HG03108 (cell line): Measurements from ENCODE around the gene SKOR1.

Source experiments
- ATAC-seq: cut with Tn5 transposase; IDR thresholded peaks from one replicate; pipeline ENCODE4 v1.9.1; 2021; ENCODE audit warnings: moderate library complexity; ENCODE audit not compliant: unreplicated experiment

Gene SKOR1

DNA sequence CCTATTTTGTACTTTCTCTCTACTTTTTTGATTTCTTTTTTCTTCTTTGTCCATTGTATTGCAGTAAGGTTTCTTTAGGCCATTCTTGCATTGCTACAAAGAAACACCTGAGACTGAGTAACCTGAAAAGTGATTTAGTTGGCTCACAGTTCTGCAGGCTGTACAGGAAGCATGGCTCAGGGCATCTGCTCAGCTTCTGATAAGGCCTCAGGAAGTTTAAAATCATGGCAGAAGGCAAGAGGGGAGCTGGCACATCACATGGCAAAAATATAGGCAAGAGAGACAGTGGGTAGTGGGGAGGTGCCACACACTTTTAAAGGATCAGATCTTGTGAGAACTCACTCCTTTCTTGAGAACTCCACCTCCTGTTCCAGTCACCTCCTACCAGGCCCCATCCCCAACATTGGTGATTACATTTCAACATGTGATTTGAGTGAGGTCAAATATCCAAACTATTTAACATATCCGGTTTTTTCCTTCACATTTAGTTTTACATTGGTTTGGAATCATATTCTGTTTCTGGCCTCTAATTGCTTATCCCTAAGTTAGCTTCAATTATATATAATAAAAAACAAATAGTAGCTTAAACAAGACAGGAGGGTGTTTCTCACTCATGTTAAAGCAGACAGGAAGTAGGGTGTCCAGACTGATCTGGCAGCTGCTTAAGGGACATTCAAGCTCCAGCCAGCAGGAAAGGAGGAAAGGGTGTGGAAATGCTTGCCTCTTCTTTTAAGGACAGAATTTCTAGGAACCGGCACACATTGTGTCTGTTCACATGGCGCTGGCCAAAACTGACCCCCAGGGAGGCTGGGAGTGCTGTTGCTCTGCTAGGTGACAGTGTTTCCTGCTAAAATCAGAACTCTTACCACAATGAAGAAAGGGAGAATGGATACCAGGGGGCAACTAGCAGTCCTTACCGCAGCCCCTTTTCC is 28.8 kb upstream of the SKOR1 start:
- ATAC-seq, result no peak

DNA sequence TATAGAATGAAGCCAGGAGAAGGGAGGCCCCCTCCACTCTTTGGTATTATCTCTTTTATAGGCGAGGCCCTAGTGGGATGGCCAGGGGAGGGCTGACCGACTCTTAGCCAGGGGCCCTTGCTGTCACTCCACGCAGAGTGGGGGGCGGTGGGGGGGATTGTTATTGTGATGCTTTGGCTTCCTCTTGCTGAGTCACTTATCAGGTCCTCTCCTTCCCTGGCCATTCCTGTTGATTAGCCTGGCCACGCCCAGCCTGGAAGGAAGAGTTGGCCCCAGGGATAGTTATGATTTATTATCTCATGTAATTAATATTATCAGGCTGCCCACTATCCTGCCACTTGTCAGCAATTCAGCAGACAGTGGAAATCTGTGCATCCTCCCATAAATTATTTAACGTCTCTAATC is 25.5 kb upstream of the SKOR1 start:
- no peak for ATAC-seq

DNA sequence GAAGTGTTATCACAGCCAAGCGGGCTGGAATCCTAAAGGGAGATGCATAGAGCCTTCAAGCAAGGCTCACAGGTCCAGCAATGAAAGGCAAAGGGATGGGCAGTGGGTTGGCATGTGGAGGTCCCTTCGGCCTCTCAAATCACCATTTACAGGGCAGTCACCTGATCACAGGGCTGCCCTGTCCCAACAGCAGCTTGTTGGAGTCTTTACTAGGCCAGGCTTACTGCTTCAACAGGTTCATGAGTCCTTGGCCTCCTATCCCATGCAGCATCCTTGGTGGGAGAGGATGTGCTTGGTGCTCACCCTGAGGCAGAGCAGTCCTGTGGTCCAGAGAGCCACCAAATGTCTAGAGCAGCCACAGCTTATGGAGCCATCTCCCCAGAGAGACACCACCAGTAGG is 24.2 kb upstream of the SKOR1 start:
- no peak for ATAC-seq

DNA sequence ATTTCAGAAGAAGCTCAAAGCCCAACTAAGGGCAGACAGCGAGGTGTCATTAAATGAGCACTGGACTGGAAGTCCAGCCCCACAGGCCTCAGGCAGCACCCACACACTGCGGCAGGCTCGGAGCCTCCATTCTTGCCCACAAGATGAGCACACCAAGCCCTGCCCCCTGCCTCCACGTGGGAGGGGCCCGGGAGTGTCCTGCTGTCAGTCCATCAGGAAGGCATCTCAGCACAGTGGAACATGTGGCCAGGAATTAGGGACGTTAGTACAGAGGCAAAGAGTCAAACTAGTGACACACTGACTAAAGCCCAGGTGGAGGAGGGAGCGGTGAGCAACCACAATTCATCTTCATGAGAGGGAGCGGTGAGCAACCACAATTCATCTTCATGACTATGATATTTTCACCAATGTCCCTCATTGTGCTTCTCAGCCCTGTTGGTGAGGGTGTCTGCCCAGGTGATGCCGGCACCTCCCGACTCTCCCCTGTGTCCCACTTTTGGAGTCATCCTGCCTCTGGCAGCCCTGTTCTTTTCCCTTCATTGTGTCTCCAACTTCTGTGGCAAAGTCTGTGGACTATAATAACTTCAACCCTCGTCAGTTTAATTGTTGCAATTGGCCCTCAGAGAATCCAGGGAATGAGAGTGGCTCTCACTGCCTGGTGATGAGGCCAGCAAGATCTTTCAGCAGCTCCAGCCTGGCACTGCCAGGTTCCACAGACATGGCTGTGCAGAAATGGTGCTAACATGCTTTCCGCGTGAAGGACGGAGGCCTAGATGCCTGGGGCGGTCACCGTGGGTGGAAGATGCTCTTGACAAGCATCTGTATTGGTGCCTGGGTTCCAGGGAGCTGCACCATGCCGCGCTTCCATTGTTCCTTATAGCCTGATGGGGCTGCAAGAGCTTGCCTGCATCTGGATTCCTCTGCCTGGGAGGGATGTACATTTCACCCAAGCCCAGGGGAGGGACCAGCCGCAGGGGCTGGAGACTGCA is 23.1 kb upstream of the SKOR1 start:
- no peak for ATAC-seq

DNA sequence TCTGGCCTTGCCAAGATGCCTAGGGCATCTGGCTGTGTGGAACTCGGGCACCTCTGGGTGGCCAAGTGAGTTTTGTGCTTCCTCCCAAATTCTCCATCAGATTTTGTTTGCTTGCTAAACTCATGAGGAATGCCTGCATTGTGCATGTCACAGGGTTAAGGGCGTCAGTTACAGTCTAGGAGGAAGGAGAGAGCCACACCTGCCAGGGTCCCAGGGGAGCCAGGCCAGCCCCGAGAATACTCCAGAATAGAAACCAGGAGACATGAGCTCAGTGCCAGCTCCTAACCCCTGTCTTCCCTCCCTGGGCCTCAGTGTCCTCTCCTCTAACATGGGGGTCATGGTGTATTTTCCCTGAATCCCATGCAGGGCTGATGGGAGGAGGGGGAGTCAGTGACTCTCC is 22.0 kb upstream of the SKOR1 start:
- ATAC-seq, result no peak

DNA sequence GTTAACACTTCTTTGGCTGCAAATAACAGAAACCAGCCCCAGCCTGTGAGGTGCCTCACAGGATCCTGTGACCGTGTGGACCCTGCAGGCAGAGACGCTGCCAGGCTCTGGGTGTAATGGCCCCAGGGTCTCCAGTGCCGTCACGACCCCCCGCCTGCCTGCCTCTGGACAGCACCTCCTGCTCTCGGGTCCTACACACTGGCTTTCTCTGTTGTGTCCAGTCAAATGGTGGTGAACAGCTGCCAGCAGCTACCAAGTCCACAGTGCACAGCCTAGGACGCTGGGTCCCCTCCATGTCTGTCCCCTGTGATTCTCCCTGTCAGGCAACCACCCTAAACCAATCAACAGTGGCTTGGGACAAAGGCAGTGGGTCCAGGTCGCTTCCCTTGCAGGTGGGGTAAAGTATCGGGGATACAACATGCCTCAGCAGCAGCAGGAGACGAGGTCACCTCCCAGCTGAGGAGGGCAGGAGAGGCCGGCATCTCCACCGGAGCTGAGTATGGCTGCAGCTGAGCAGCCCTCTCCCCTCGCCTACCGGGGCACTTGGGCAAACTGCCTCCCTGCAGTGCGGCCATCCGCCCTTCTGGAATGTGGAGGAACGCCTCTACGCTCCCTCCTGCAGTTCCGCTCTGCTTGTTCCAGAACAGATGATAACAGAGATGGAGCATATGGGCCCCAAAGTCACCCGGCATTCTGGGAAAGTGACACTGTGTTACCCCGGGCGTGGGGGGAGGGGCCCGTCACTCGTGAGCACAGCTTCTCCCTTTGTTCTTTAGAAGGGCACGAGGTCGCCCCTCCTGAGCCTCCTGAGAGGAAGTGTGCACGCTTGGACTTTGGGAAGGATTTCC is 21.1 kb upstream of the SKOR1 start:
- no peak for ATAC-seq

DNA sequence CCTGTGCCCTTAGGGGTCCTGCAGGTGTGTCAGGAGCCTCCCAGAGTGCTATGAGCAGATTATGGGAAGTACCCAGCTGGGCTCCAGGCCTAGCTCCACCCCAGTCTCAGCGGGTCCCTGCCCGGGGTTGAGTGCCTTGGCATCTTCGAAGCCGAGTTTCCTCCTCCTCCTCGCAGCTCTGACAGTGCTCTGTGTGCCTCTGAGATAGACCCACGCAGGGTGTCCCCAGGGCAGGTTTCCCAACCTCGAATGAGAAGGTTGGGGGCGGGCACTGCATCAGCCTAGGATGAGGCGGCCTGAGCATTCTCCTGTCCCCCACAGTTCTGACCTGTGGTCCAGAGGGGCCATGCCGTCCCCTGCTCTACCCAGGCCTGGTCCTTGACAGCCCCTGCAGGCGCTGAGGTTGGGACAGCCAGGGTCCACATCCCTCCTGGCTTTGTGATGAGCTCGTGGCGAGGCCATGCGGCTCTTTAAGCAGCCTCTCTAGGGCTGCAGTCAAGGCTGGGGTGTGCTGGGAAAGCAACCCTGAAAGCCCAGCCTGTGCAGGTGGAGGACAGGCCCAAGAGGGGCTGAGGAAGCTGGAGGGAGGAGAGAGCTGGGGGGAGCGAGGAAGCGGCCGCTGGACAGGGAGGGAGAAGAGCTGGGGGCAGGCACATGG is 20.2 kb upstream of the SKOR1 start:
- ATAC-seq, result no peak

DNA sequence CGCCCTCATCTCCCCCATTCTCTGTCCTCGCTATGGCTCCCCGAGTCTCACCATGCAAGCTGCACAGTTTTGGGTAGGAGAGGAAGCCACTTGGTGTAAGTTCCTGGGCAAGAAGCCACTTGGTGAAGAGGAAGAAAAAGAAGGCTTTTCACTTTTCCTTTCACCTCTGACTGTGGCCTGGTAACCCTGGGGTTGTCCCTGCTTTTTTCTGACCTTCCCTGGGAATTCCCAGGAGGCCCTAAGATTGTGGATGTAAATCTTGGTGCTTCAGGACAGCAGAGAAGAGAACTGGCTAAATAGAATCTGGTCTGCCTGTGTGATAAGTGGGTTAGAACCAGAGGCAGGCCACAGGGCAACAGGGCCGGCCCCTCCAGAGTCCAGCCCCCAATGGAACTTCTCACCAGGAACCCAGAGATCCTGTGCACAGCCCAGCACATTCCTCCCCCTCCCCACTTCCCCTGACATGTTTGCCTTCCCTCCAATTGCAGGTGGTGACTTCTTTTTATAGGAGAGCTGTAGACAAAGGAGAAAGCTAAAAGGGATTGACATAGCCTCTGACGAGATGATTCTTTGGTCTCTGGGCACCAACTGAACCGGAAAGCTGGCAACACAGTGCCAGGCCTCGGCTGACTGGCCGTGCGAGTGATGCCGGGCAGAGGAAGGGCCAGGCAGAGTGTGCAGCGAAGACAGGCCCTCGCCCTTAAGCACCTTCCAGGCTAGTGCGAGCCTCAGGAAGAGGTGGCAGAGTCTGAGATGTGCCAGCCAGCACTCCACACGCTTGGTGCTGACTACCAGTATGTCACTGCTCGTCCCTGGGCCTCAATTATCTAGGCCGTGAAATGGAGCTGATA is 19.4 kb upstream of the SKOR1 start:
- no peak for ATAC-seq

DNA sequence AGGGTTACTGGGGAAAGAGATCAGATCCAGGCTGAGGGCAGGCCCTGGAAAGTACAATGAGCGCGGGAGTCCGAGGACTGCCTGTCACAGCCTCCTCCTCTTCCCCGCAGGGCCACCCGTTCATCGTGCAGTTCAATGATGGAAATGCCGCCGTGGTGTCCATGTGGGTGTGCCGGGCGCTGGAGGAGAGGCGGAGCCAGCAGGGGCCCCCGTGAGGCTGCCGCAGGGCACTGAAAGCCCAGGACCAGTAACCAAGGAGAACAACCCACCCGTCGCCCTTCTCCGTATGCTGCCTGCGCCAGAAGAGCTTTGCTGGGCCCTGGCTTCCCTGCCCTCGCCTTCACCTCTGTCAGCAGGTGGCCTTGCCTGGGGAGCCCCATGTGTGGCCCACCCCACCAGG is 18.8 kb upstream of the SKOR1 start:
- no peak for ATAC-seq

DNA sequence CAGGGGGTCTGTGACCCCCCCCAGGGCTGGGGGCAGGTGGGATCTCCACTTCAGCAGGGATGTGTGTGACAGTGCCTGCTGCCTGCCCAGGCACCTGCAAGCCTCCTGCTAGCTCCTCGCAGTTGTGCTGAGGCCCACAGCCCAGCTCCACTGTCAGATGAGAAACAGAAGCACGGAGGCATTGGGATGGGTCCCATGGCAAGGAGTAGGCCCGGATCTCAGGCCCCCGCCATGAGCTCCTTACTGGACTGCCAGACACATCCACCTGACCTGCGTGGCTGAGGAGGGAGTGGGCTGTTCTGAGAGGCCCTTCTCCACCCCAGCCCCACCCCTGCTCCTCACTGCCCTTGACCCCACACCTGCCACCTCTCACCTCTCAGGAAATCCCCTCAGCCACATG is 18.2 kb upstream of the SKOR1 start:
- no peak for ATAC-seq

DNA sequence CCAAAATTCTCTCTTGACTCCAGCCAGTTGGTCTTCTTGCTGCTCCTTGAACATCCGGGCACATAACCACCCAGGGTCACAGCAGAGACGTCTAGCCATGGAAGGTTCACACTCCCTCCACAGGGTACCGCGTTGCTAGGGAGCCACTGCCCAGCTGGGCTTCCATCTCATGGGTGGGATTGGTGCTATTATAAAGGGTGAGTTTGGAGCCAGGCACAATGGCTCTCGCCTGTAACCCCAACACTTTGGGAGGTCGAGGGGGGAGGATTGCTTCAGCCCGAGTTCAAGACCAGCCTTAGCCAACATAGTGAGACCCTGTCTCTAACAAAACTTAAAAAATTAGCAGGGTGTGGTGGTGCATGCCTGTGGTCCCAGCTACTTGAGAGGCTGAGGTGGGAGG is 17.5 kb upstream of the SKOR1 start:
- ATAC-seq, result no peak

DNA sequence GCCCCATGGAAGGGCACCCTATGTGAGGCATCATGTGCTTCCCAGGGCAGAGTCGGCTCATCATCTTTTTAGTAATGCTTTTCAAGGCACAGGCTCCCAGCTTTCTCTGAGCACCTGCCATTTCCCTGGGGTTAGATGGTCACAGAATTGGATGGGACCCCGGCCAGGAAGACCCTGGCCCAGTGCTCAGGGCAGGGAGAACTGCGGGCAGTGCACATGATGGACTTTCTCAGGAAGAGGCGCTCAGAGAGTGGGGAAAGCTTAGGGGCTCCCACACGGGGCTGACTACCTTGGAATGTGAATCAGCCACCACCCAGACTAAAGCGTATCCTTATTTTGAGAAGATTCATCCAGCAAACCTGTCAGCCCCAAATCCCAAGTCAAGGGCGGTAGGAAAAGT is 16.5 kb upstream of the SKOR1 start:
- no peak for ATAC-seq

DNA sequence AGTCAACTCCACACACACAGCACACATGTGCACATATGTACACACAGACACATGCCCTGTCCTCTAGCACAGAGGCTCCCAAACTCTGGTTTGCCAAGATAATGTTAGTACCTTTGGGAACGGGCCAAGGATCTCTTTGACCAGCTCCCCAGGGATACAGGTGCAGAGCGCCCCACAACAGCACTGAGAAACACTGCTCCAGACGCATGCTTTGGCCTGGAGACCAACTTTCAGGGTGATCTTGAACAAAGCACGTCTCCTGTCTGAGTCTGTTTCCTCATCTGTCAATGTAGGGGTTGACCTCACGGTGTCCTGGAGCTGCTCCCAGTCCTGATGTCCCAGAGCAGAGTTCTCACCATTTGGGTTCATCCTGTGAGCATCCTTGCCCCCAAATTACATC is 15.9 kb upstream of the SKOR1 start:
- no peak for ATAC-seq

DNA sequence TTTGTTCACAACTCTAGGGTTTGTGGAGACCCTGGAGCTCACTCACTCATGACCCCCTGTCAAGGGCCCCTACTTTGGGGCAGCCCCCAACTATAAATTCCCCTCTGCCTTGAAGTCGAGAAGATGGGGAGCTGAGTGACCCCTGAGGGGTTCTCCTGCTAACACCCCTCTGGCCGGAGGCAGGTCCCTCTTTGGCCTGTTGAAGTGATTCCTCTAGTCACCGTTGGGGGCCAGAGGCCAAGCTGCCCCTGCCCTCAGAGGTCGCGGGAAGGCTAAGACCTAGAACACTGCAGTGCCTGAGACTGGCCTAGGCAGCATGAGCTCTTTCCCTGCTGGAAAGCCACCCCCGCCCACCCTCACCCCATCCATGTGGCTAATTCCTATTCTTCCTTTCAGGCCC is 15.4 kb upstream of the SKOR1 start:
- no peak for ATAC-seq

DNA sequence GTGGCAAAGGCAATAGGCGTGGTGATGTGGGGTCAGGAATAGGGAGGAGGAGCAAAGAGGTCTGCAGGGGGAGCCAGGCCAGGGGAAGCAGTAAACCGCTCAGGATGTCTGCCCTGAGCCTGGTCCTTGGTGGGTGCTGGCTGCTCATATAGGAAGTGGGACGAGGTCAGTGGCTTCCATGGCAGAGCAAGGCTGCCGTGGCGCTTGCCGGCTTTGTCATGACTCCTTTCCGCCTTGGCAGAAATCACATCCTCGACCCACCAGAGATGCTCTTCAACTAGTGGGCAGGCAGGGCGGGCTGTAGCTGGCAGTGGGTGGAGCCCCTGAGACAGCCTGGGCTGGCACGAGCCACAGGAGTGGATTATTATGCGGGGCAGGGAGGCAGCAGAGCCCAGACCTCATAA is 13.1 kb upstream of the SKOR1 start:
- ATAC-seq, result no peak

DNA sequence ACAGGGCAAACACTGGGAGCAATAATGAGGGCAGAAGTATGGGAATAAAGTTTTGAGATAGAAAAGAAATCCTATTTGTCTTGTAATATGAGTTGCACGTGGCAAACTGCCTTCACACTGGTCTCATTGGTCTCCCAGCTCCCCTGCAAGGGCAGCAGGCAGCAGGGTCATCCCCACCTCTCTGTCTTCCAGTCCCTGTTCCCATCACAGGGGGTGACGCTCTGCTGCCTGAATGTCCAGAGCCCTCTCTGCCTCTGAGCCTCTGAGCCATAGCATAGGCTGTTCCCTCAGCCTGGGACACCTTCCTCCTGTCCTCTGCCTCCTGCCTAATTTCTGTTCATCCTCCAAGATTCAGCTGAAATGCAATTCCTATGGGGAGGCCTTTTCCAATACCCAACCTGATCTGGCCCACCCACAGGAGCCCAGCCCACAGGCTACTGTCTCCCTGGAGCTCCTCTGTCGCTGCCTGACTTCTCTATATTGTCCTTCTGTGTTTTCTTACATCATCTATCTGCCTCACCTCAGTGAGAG is 12.1 kb upstream of the SKOR1 start:
- ATAC-seq, result no peak

DNA sequence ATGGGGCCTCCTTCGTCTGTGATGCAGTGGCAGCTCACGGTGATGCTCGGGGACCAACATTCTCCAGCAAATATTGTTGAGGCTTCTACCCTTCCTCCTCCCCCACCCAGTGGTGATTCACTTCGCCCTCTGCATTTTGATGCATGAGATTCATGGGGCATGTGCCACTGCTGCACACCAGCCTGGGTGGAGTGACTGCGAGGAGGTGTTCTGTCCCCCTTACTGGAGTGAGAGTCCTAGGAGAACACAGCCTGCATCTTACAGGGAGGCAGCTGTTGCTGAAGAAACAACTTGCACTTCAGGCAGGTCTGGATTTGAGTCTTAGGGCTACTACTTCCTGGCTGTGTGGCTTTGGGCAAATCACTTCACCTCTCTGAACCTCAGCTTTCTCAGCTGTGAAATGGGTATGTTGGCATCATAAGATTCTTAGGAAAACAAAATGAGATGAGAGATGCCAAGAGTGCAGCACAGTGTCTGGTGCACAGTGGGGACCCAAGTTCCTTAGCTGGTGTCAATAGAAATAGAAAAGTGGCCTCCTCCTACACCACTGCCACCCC is 10.2 kb upstream of the SKOR1 start:
- no peak for ATAC-seq

DNA sequence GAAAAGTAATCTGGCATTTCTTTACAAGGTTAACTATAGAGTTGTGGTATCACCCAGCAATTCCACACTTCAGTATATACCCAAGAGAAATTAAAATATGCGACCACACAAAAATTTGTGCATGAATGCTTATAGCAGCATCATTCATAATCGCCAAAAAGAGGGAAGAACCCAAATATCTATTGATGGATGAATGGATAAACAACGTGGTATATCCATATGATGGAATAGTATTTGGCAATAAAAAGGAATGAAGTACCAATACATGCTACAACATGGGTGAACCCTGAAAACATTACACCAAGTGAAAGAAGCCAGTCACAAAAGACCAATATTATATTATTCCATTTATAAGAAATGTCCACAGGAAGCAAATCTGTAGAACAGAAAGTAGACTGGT is 8.6 kb upstream of the SKOR1 start:
- no peak for ATAC-seq

DNA sequence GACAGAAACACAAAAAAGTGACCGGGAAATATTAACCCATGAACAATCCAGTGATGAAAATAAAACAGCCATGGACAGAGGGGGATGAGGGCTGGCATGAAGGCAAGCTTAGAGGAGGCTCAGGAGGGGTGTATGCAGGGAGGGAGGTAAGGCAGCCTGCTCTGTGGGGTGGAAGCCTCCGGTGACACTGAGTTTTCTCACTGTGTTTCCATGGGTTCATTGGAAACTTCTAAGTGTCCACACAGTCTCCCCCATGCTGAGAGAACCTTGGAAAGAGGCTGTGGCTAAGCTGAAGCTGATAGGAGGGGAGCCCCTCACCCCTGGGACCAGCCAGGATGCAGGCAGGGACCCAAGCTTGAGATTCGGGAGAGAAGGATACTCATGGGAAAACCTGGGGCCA is 6.8 kb upstream of the SKOR1 start:
- ATAC-seq, result no peak
